ENCODE data around the gene PDE7B. TPM values are rescaled to one million over a fixed set of nuclear protein-coding genes. Genes with fewer than 3 reads are reported as not detected.

PDE7B gene
- 1.9 and 2.2 TPM in 2 replicates for polyA plus RNA-seq (2012; rRNA removed)
- polyA plus RNA-seq (2012; cell fraction: cytosol; rRNA removed), result 1.8 and 2.1 TPM in 2 replicates
- 2.7 and 3.0 TPM in 2 replicates for polyA plus RNA-seq (2012; cell fraction: nucleus; rRNA removed)

DNA sequence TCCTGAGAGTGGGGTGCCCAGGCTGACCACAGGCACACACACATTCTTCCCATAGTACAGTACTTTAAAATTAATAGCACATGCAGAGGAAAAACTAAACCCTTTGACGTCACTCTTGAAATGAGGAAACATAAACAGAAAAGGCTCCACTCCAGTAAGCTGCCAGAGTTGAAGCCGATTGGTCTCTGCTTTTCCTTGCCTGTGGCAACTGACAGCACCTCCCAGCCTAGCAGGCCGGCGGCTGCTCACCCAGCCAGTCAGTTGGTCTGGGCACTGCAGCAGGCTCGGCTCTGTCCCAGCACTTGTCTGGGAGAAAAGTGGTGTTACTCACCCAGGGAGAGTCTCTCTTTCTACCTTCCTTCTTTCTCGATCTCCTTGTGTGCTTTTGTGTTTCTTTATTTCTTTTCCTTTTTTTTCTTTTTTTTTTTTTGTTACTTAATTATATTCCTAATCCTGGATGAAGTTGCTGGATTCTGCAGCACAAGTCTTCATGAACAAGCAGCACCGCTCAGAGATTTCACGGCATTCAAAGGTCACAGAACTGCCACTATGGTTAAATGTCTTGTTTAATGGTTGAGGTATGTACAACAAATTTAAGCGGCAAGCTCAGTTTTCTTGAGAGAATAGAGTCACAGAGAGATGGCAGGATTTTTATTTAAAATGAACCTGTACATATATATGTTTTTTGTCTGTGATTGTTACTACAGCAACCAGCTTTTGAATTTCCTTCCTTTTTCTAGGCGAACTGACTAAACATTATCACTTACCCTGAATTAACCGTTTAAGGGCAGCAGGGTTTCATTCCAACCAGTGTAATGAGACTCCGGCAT is at the start of gene PDE7B:
TSS of gene PDE7B (plus strand) at position 260 of the 830 bp plus-strand sequence.
- H3K9me2 ChIP-seq, result no peaks in the 10 kb centered on the region
- 2% methylated on average over 12 of the region's 12 CpGs for WGBS (ENCODE audit: low lambda C conversion rate)
- H3K79me2 ChIP-seq (ENCODE audit: insufficient read depth), result peaks cover 5% of the 10 kb centered on the region; the same call in 1 of the 2 replicates
- H3K9ac ChIP-seq, result peak within 1 kb of the TSS; percentile 73
- H3F3A ChIP-seq (replicated peaks; ENCODE audit: insufficient read depth), result peaks cover 7% of the 10 kb centered on the region
- peaks cover 0 to 21% of the 10 kb centered on the region in 2 experiments; a peak in 2 of 4 replicates for H3K4me1 ChIP-seq (ENCODE audit: control insufficient read depth in 1 of 2, insufficient read depth in 2 of 2, low read depth in 1 of 2, low read length in 1 of 2)
- peak; percentile 79 for DNase-seq
- no peaks in the 10 kb centered on the region for H3K9me3 ChIP-seq
- peak within 1 kb of the TSS; percentile 74 for H3K4me2 ChIP-seq
- H2AFZ ChIP-seq (ENCODE audit: low read depth), result peak within 1 kb of the TSS; percentile 82
- H3K36me3 ChIP-seq (replicated peaks in 1 of 2; ENCODE audit: control insufficient read depth in 1 of 2, insufficient read depth in 2 of 2, low read length in 1 of 2), result no peaks in the 10 kb centered on the region
- H4K20me1 ChIP-seq (ENCODE audit: insufficient read depth), result no peaks in the 10 kb centered on the region
- no peaks in the 10 kb centered on the region for H3K27me3 ChIP-seq (ENCODE audit: insufficient read depth)
- TF ChIP-seq NRF1 (IDR thresholded peaks at IDR 0.05; ENCODE audit: low read depth, low read length) (no peak), MXI1 (IDR thresholded peaks at IDR 0.05; ENCODE audit: low read depth, low read length) (peak; percentile 81), CHD2 (IDR thresholded peaks at IDR 0.05; ENCODE audit: low read length, partially characterized antibody) (peak; percentile 16), FOXJ3 (CRISPR knock-in tag; IDR thresholded peaks at IDR 0.05) (no peak), TCF12 (IDR thresholded peaks at IDR 0.05) (peak; percentile 70), GABPA (IDR thresholded peaks at IDR 0.05; ENCODE audit: low read depth) (no peak), EP300 (IDR thresholded peaks at IDR 0.05; ENCODE audit: borderline replicate concordance in 1 of 2, low read depth in 1 of 2, low read length in 1 of 2) (peak in 1 of 2 experiments; percentile 64; a peak in 2 of 4 replicates), EZH2phosphoT487 (IDR thresholded peaks at IDR 0.05; ENCODE audit: borderline replicate concordance, low read depth) (no peak), TAF1 (IDR thresholded peaks at IDR 0.05; ENCODE audit: borderline replicate concordance, low read depth, low read length) (peak; percentile 91), SIN3A (IDR thresholded peaks at IDR 0.05; ENCODE audit: borderline replicate concordance, low read depth, low read length) (0 out of 2 replicates have a peak, but pooled peaks have one; percentile 63), SMC3 (IDR thresholded peaks at IDR 0.05; ENCODE audit: low read depth, low read length) (no peak; the same call in 1 of the 2 replicates), NFIC (IDR thresholded peaks at IDR 0.05; ENCODE audit: borderline replicate concordance) (0 out of 2 replicates have a peak, but pooled peaks have one; percentile 20), RAD21 (IDR thresholded peaks at IDR 0.05; ENCODE audit: low read length) (peak; percentile 25; the same call in 1 of the 2 replicates), FOXM1 (IDR thresholded peaks at IDR 0.05; ENCODE audit: low read depth) (0 out of 2 replicates have a peak, but pooled peaks have one; percentile 13), FOSL2 (IDR thresholded peaks at IDR 0.05; ENCODE audit: borderline replicate concordance, low read depth) (no peak), RCOR1 (IDR thresholded peaks at IDR 0.05; ENCODE audit: low read length) (peak; percentile 62; the same call in 1 of the 2 replicates), RFX5 (IDR thresholded peaks at IDR 0.05; ENCODE audit: low read length) (0 out of 2 replicates have a peak, but pooled peaks have one; percentile 77), POLR2AphosphoS5 (IDR thresholded peaks at IDR 0.05; ENCODE audit: low read depth, low read length) (peak; percentile 87)
- TF ChIP-seq, protein P1, sequence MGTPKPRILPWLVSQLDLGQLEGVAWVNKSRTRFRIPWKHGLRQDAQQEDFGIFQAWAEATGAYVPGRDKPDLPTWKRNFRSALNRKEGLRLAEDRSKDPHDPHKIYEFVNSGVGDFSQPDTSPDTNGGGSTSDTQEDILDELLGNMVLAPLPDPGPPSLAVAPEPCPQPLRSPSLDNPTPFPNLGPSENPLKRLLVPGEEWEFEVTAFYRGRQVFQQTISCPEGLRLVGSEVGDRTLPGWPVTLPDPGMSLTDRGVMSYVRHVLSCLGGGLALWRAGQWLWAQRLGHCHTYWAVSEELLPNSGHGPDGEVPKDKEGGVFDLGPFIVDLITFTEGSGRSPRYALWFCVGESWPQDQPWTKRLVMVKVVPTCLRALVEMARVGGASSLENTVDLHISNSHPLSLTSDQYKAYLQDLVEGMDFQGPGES (IDR thresholded peaks at IDR 0.05; ENCODE audit: low read depth, low read length), result no peak
- TF ChIP-seq, protein P2, sequence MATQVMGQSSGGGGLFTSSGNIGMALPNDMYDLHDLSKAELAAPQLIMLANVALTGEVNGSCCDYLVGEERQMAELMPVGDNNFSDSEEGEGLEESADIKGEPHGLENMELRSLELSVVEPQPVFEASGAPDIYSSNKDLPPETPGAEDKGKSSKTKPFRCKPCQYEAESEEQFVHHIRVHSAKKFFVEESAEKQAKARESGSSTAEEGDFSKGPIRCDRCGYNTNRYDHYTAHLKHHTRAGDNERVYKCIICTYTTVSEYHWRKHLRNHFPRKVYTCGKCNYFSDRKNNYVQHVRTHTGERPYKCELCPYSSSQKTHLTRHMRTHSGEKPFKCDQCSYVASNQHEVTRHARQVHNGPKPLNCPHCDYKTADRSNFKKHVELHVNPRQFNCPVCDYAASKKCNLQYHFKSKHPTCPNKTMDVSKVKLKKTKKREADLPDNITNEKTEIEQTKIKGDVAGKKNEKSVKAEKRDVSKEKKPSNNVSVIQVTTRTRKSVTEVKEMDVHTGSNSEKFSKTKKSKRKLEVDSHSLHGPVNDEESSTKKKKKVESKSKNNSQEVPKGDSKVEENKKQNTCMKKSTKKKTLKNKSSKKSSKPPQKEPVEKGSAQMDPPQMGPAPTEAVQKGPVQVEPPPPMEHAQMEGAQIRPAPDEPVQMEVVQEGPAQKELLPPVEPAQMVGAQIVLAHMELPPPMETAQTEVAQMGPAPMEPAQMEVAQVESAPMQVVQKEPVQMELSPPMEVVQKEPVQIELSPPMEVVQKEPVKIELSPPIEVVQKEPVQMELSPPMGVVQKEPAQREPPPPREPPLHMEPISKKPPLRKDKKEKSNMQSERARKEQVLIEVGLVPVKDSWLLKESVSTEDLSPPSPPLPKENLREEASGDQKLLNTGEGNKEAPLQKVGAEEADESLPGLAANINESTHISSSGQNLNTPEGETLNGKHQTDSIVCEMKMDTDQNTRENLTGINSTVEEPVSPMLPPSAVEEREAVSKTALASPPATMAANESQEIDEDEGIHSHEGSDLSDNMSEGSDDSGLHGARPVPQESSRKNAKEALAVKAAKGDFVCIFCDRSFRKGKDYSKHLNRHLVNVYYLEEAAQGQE (IDR thresholded peaks at IDR 0.05; ENCODE audit: low read depth, low read length), result no peak
- TF ChIP-seq, protein P3, sequence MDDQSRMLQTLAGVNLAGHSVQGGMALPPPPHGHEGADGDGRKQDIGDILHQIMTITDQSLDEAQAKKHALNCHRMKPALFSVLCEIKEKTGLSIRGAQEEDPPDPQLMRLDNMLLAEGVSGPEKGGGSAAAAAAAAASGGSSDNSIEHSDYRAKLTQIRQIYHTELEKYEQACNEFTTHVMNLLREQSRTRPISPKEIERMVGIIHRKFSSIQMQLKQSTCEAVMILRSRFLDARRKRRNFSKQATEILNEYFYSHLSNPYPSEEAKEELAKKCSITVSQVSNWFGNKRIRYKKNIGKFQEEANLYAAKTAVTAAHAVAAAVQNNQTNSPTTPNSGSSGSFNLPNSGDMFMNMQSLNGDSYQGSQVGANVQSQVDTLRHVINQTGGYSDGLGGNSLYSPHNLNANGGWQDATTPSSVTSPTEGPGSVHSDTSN (IDR thresholded peaks at IDR 0.05), result peak; percentile 43
- TF ChIP-seq, protein P4, sequence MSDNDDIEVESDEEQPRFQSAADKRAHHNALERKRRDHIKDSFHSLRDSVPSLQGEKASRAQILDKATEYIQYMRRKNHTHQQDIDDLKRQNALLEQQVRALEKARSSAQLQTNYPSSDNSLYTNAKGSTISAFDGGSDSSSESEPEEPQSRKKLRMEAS (IDR thresholded peaks at IDR 0.05; ENCODE audit: low read depth), result peak; percentile 75; the same call in 1 of the 2 replicates
- POLR2A ChIA-PET, result interaction anchor here (1.1 kb wide), 1 partner anchor 354 kb away, joined by 3 read pairs; the partner anchor contains the start of gene AHI1
- H3K27ac ChIP-seq (ENCODE audit: low read depth in 2 of 2, low read length in 1 of 2), result peak within 1 kb of the TSS; percentile 90 to 92
- H3K4me3 ChIP-seq (ENCODE audit: low read depth in 2 of 2, low read length in 1 of 2), result peak within 1 kb of the TSS; percentile 46 to 66
- CTCF ChIA-PET, result interaction anchor here (0.9 to 1.8 kb wide), 11 partner anchors 22 to 375 kb away, joined by 3 to 8 read pairs (median 3); no protein-coding TSS in a partner anchor

Measured in SK-N-SH (cell line).